ENCODE data around the gene TK2. TPM values are rescaled to one million over a fixed set of nuclear protein-coding genes. Genes with fewer than 3 reads are reported as not detected.
A peak's percentile ranks its signal among the peaks of the same experiment; 100 is the strongest.

TK2 gene
- total RNA-seq, 2 donors from 2014 or later: 7.9 to 11.5 TPM

- Mint-ChIP-seq H3K36me3 (ENCODE audit: low read depth) (peaks cover 9% of the 10 kb centered on the region), H3K27me3 (ENCODE audit: insufficient read depth) (peaks cover 12% of the 10 kb centered on the region), H3K27ac (no peak overlapping the region), H3K9me3 (peaks cover 4% of the 10 kb centered on the region), H3K4me1 (peaks cover 11% of the 10 kb centered on the region), H3K4me3 (no peak overlapping the region)
- WGBS, 2 experiments (ENCODE audit: insufficient coverage in 1 of 2, insufficient read length in 1 of 2): 95 to 99% methylated on average over 5 to 6 of the region's 6 CpGs
- TF ChIP-seq CTCF (conservative IDR thresholded peaks at IDR 0.05): no peak
- Histone ChIP-seq H3K4me1 (ENCODE audit: control insufficient read depth, insufficient read depth, low read length) (no peaks in the 10 kb centered on the region), H3K9ac (ENCODE audit: extremely low read depth, low read length, poor library complexity, severe bottlenecking) (no peak overlapping the region), H3K27me3 (ENCODE audit: control insufficient read depth, insufficient read depth, low read length, poor library complexity, severe bottlenecking) (no peaks in the 10 kb centered on the region), H3K9me3 (ENCODE audit: control insufficient read depth, low read length) (no peaks in the 10 kb centered on the region), H3K27ac (ENCODE audit: low read depth, low read length) (no peak overlapping the region), H3K4me3 (ENCODE audit: low read length) (no peak overlapping the region), H3K36me3 (ENCODE audit: control insufficient read depth, insufficient read depth, low read length) (peaks cover 7% of the 10 kb centered on the region)
- DNase-seq: no peak
Observed at GRCh38 chr16:66554495-66554894, 4.6 kb upstream of the TK2 start.

- Mint-ChIP-seq H3K9me3 (peaks cover 4% of the 10 kb centered on the region), H3K4me1 (peaks cover 13% of the 10 kb centered on the region), H3K4me3 (no peak overlapping the region), H3K27me3 (ENCODE audit: insufficient read depth) (peaks cover 12% of the 10 kb centered on the region), H3K36me3 (ENCODE audit: low read depth) (peaks cover 9% of the 10 kb centered on the region), H3K27ac (no peak overlapping the region)
- no peak for DNase-seq
- peaks cover 7% of the 10 kb centered on the region for H3K36me3 ChIP-seq (ENCODE audit: control insufficient read depth, insufficient read depth, low read length)
- no peaks in the 10 kb centered on the region for H3K9me3 ChIP-seq (ENCODE audit: control insufficient read depth, low read length)
- TF ChIP-seq CTCF (conservative IDR thresholded peaks at IDR 0.05): no peak
- H3K9ac ChIP-seq (ENCODE audit: extremely low read depth, low read length, poor library complexity, severe bottlenecking): no peak overlapping the region
- no peak overlapping the region for H3K27ac ChIP-seq (ENCODE audit: low read depth, low read length)
- H3K4me3 ChIP-seq (ENCODE audit: low read length): peak overlapping the region; percentile 82
- 98 to 100% methylated on average over 3 of the region's 3 CpGs for WGBS, 2 experiments (ENCODE audit: insufficient coverage in 1 of 2, insufficient read length in 1 of 2)
- H3K4me1 ChIP-seq (ENCODE audit: control insufficient read depth, insufficient read depth, low read length): peaks cover 4% of the 10 kb centered on the region
- no peaks in the 10 kb centered on the region for H3K27me3 ChIP-seq (ENCODE audit: control insufficient read depth, insufficient read depth, low read length, poor library complexity, severe bottlenecking)
Observed at GRCh38 chr16:66554021-66554420, 4.1 kb upstream of the TK2 start.

- Histone ChIP-seq H3K9me3 (ENCODE audit: control insufficient read depth, low read length) (no peaks in the 10 kb centered on the region), H3K4me3 (ENCODE audit: low read length) (peak overlapping the region; percentile 82), H3K36me3 (ENCODE audit: control insufficient read depth, insufficient read depth, low read length) (peaks cover 4% of the 10 kb centered on the region), H3K4me1 (ENCODE audit: control insufficient read depth, insufficient read depth, low read length) (peaks cover 4% of the 10 kb centered on the region), H3K27ac (ENCODE audit: low read depth, low read length) (no peak overlapping the region), H3K27me3 (ENCODE audit: control insufficient read depth, insufficient read depth, low read length, poor library complexity, severe bottlenecking) (no peaks in the 10 kb centered on the region), H3K9ac (ENCODE audit: extremely low read depth, low read length, poor library complexity, severe bottlenecking) (no peak overlapping the region)
- DNase-seq: no peak
- Mint-ChIP-seq H3K27me3 (ENCODE audit: insufficient read depth) (peaks cover 12% of the 10 kb centered on the region), H3K4me1 (peaks cover 21% of the 10 kb centered on the region), H3K27ac (no peak overlapping the region), H3K4me3 (peak overlapping the region; percentile 63), H3K36me3 (ENCODE audit: low read depth) (peaks cover 7% of the 10 kb centered on the region), H3K9me3 (peaks cover 4% of the 10 kb centered on the region)
- TF ChIP-seq CTCF (conservative IDR thresholded peaks at IDR 0.05): no peak
- 91 to 94% methylated on average over 7 to 8 of the region's 8 CpGs for WGBS, 2 experiments (ENCODE audit: insufficient coverage in 1 of 2, insufficient read length in 1 of 2)
Observed at GRCh38 chr16:66553223-66553622, 3.3 kb upstream of the TK2 start.
